Measurements from ENCODE around the gene HIP1R.

The HIP1R gene

GRCh38 chr12:122851820-122852219, 16.6 kb downstream of the HIP1R start:
- Histone ChIP-seq H3K36me3 (peaks cover 0 to 44% (median 12%) of the 10 kb centered on the region in 3 donors), H3K4me1 (peaks cover 0 to 40% (median 32%) of the 10 kb centered on the region in 4 donors), H3K27me3 (no peaks in the 10 kb centered on the region), H3K27ac (peak overlapping the region; percentile 77 to 79), H3K4me3 (no peak overlapping the region), H3K9me3 (no peaks in the 10 kb centered on the region)
- peak; percentile 71 to 89 for DNase-seq
- intact Hi-C loops (cut with DNase I; ENCODE audit: low total_unique reads): no loop called here
- TF ChIP-seq CTCF (IDR thresholded peaks at IDR 0.05): no peak

- Histone ChIP-seq H3K9me3 (no peaks in the 10 kb centered on the region), H3K27ac (peak overlapping the region; percentile 77 to 79), H3K4me3 (no peak overlapping the region), H3K36me3 (peaks cover 0 to 52% (median 20%) of the 10 kb centered on the region in 3 donors), H3K27me3 (no peaks in the 10 kb centered on the region), H3K4me1 (peaks cover 0 to 40% (median 32%) of the 10 kb centered on the region in 4 donors)
- intact Hi-C loops (cut with DNase I; ENCODE audit: low total_unique reads): no loop called here
- no peak for DNase-seq
- no peak for TF ChIP-seq CTCF (IDR thresholded peaks at IDR 0.05)
These were observed 17.3 kb downstream of the HIP1R start for GRCh38 chr12:122852336-122853275.

GRCh38 chr12:122853582-122854245, 18.5 kb downstream of the HIP1R start:
- intact Hi-C loops (cut with DNase I; ENCODE audit: low total_unique reads): no loop called here
- Histone ChIP-seq H3K9me3 (no peaks in the 10 kb centered on the region), H3K4me3 (no peak overlapping the region), H3K27me3 (no peaks in the 10 kb centered on the region), H3K4me1 (peaks cover 0 to 40% (median 32%) of the 10 kb centered on the region in 4 donors), H3K27ac (peak overlapping the region; percentile 74 to 77), H3K36me3 (peaks cover 0 to 57% (median 20%) of the 10 kb centered on the region in 3 donors)
- no peak for DNase-seq
- TF ChIP-seq CTCF (IDR thresholded peaks at IDR 0.05): no peak

- H3K36me3 ChIP-seq: peaks cover 0 to 61% (median 20%) of the 10 kb centered on the region in 3 donors
These were observed 19.3 kb downstream of the HIP1R start for GRCh38 chr12:122854554-122854953.

More at GRCh38 chr12:122854554-122854953, 19.3 kb downstream of the HIP1R start:
- no peak for DNase-seq
- H3K4me1 ChIP-seq: peaks cover 0 to 40% (median 28%) of the 10 kb centered on the region in 4 donors
- no peak overlapping the region for H3K4me3 ChIP-seq
- H3K9me3 ChIP-seq: no peaks in the 10 kb centered on the region
- intact Hi-C loops (cut with DNase I; ENCODE audit: low total_unique reads): no loop called here
- H3K27ac ChIP-seq: no peak overlapping the region
- H3K27me3 ChIP-seq: no peaks in the 10 kb centered on the region
- TF ChIP-seq CTCF (IDR thresholded peaks at IDR 0.05): no peak
